NCI-H2227 (cell line): ENCODE results near the gene BCL2.

Experiments
- DNase-seq: peaks from one replicate; lab custom pipeline; 2025; ENCODE audit not compliant: unreplicated experiment; lab: John Stamatoyannopoulos, UW

Gene BCL2

GRCh38 chr18:63098018-63098981, 221.3 kb downstream of the BCL2 start:
- no peak for DNase-seq

GRCh38 chr18:63097178-63097577, 222.4 kb downstream of the BCL2 start:
- DNase-seq, result no peak

- no peak for DNase-seq
Observed at GRCh38 chr18:63096327-63096874, 223.2 kb downstream of the BCL2 start.

- DNase-seq, result no peak
Observed at GRCh38 chr18:63095768-63096167, 223.8 kb downstream of the BCL2 start.

- DNase-seq, result no peak
Observed at GRCh38 chr18:63091671-63092364, 227.8 kb downstream of the BCL2 start.

- no peak for DNase-seq
Observed at GRCh38 chr18:63090334-63090733, 229.2 kb downstream of the BCL2 start.

- DNase-seq, result no peak
Observed at GRCh38 chr18:63089041-63089440, 230.5 kb downstream of the BCL2 start.

- no peak for DNase-seq
Observed at GRCh38 chr18:63088262-63088661, 231.3 kb downstream of the BCL2 start.

- DNase-seq, result no peak
Observed at GRCh38 chr18:63087421-63088230, 231.9 kb downstream of the BCL2 start.

GRCh38 chr18:63085611-63086010, 234.0 kb downstream of the BCL2 start:
- DNase-seq, result no peak

GRCh38 chr18:63084219-63084618, 235.3 kb downstream of the BCL2 start:
- DNase-seq, result no peak

GRCh38 chr18:63083555-63083954, 236.0 kb downstream of the BCL2 start:
- no peak for DNase-seq

GRCh38 chr18:63083020-63083531, 236.5 kb downstream of the BCL2 start:
- no peak for DNase-seq

GRCh38 chr18:63082366-63083019, 237.1 kb downstream of the BCL2 start:
- DNase-seq, result no peak

GRCh38 chr18:63079114-63079513, 240.5 kb downstream of the BCL2 start:
- DNase-seq, result no peak

GRCh38 chr18:63078471-63078870, 241.1 kb downstream of the BCL2 start:
- DNase-seq, result no peak

GRCh38 chr18:63074981-63075404, 244.6 kb downstream of the BCL2 start:
- peak; percentile 56 for DNase-seq

GRCh38 chr18:63073481-63073880, 246.1 kb downstream of the BCL2 start:
- DNase-seq, result no peak
